RWPE2 (cell line): ENCODE results near the gene DRC3.
A peak's percentile ranks its signal among the peaks of the same experiment; 100 is the strongest.

Experiments
- ATAC-seq: fragments of 200-7000 bp; cut with Tn5 transposase; 3 replicates; pipeline ENCODE4 v1.9.1; 2021; ENCODE audit warnings: low read depth
- DNase-seq: peaks from one replicate; pipeline ENCODE4 v3.0.0-alpha.2; 2020; ENCODE audit warnings: low spot score
- H3K27ac ChIP-seq: fragments of 450-650 bp; 2 replicates; pipeline ENCODE4 v1.5.1; 2017; ENCODE audit warnings: mild to moderate bottlenecking; ENCODE audit not compliant: poor library complexity, severe bottlenecking
- H3K27me3 ChIP-seq: fragments of 250-450 bp; sonication (Bioruptor Pico); 2 replicates; pipeline ENCODE4 v1.5.1; 2021; ENCODE audit warnings: mild to moderate bottlenecking, moderate library complexity; ENCODE audit not compliant: insufficient read depth, poor library complexity, severe bottlenecking
- H3K36me3 ChIP-seq: fragments of 250-450 bp; sonication (Bioruptor Pico); 2 replicates; pipeline ENCODE4 v1.5.1; 2020; ENCODE audit warnings: low read depth, mild to moderate bottlenecking, moderate library complexity
- H3K4me1 ChIP-seq: fragments of 250-450 bp; sonication (Bioruptor Pico); 2 replicates; pipeline ENCODE4 v1.5.1; 2021; ENCODE audit warnings: mild to moderate bottlenecking, moderate library complexity; ENCODE audit not compliant: insufficient read depth, poor library complexity, severe bottlenecking
- H3K4me3 ChIP-seq: fragments of 250-450 bp; sonication (Bioruptor Pico); 2 replicates; pipeline ENCODE4 v1.5.1; 2021; ENCODE audit warnings: mild to moderate bottlenecking, moderate library complexity; ENCODE audit not compliant: severe bottlenecking
- H3K9me3 ChIP-seq: fragments of 250-450 bp; sonication (Bioruptor Pico); 2 replicates; pipeline ENCODE4 v1.5.1; 2021; ENCODE audit warnings: mild to moderate bottlenecking, moderate library complexity; ENCODE audit not compliant: severe bottlenecking
- CTCF ChIP-seq: fragments of 450-650 bp; IDR thresholded peaks from one replicate; pipeline ENCODE4 v1.5.1; 2017; ENCODE audit warnings: mild to moderate bottlenecking, moderate library complexity; ENCODE audit not compliant: poor library complexity, severe bottlenecking

Gene DRC3

GRCh38 chr17:18028952-18029540, 56.4 kb downstream of the DRC3 start:
- Histone ChIP-seq H3K27ac (no peak overlapping the region), H3K27me3 (no peaks in the 10 kb centered on the region), H3K36me3 (peaks cover 14% of the 10 kb centered on the region), H3K9me3 (no peaks in the 10 kb centered on the region), H3K4me3 (no peak overlapping the region), H3K4me1 (peaks cover 23% of the 10 kb centered on the region)
- no peak for TF ChIP-seq CTCF
- no peak for DNase-seq
- no peak for ATAC-seq

- no peaks in the 10 kb centered on the region for H3K27me3 ChIP-seq
- H3K27ac ChIP-seq: peak overlapping the region; percentile 50
- DNase-seq: no peak
- no peak overlapping the region for H3K4me3 ChIP-seq
- H3K36me3 ChIP-seq: peaks cover 8% of the 10 kb centered on the region
- ATAC-seq: peak; percentile 52; the same call in 2 of the 3 replicates
- H3K9me3 ChIP-seq: no peaks in the 10 kb centered on the region
- H3K4me1 ChIP-seq: peaks cover 6% of the 10 kb centered on the region
- no peak for TF ChIP-seq CTCF
These were observed 59.3 kb downstream of the DRC3 start for GRCh38 chr17:18031955-18032354.

- DNase-seq (no peak), ATAC-seq (peak; percentile 94)
- no peaks in the 10 kb centered on the region for H3K36me3 ChIP-seq
- TF ChIP-seq CTCF: peak; percentile 77
- peaks cover 6% of the 10 kb centered on the region for H3K4me1 ChIP-seq
- no peaks in the 10 kb centered on the region for H3K27me3 ChIP-seq
- H3K9me3 ChIP-seq: no peaks in the 10 kb centered on the region
- no peak overlapping the region for H3K4me3 ChIP-seq
- peak overlapping the region; percentile 50 for H3K27ac ChIP-seq
These were observed 60.9 kb downstream of the DRC3 start for GRCh38 chr17:18033442-18034099.

GRCh38 chr17:18035704-18036103, 63.0 kb downstream of the DRC3 start:
- peaks cover 6% of the 10 kb centered on the region for H3K4me1 ChIP-seq
- ATAC-seq (no peak), DNase-seq (no peak)
- no peaks in the 10 kb centered on the region for H3K27me3 ChIP-seq
- H3K27ac ChIP-seq: no peak overlapping the region
- TF ChIP-seq CTCF: no peak
- H3K9me3 ChIP-seq: no peaks in the 10 kb centered on the region
- H3K36me3 ChIP-seq: no peaks in the 10 kb centered on the region
- H3K4me3 ChIP-seq: no peak overlapping the region

- no peaks in the 10 kb centered on the region for H3K9me3 ChIP-seq
- H3K36me3 ChIP-seq: no peaks in the 10 kb centered on the region
- H3K4me3 ChIP-seq: no peak overlapping the region
- no peaks in the 10 kb centered on the region for H3K27me3 ChIP-seq
- no peak overlapping the region for H3K27ac ChIP-seq
- ATAC-seq: no peak
- no peak for TF ChIP-seq CTCF
- no peak for DNase-seq
- H3K4me1 ChIP-seq: no peaks in the 10 kb centered on the region
These were observed 64.8 kb downstream of the DRC3 start for GRCh38 chr17:18037486-18037885.
